MM.1S (cell line): ENCODE results near the gene LMX1B.

Experiments used
- EZH2 ChIP-seq: fragments of 300-600 bp; sonication (generic); optimal IDR thresholded peaks from 2 replicates; pipeline ENCODE3; 2017; ENCODE audit warnings: low read depth, mild to moderate bottlenecking, antibody characterized with exemption, low read length, mixed read lengths
- EZH2phosphoT487 ChIP-seq: fragments of 300-600 bp; sonication (generic); IDR thresholded peaks from 2 replicates; pipeline ENCODE4 v1.6.1; 2018; ENCODE audit warnings: antibody characterized with exemption, low read length
- TF ChIP-seq, protein P1 (sequence below): fragments of 300-600 bp; sonication (generic); IDR thresholded peaks from 2 replicates; pipeline ENCODE4 v1.5.1; 2016; ENCODE audit warnings: antibody characterized with exemption, low read length, mixed read lengths

DNA sequence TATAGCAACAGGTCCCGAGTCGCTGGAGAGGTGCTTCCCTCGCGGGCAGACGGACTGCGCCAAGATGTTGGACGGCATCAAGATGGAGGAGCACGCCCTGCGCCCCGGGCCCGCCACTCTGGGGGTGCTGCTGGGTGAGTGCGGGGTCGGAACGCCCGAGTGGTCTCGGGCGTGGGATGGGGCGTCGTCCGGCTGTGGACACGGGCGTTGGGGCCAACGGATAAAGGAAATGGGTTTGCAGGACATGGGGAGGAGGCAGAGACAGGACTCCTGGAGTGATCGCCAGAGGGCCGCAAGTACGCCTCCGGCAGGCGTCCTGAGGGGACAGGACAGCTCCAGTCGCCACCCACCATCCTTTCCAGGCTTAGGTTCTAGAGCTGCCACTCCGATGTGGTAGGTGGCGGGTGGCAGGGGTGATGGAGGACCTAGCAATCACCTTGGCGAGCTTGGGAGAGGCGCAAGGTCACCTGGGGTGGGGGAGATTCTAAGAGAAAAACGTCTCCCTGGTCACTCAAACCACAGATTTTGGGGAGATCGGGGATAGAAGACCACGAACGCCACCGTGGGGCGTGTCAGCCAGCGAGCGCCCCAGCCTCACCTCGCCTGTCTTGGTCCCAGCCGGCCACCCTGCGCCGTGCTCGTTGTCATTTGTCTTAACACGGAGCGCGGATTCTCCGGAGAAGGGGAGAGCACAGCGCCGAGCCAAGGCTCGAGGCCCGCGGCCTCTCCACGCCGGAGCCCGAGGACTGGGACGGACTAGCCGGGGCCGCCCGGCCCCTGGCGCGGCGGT, 922 bp downstream of the LMX1B start:
- TF ChIP-seq EZH2 (no peak), EZH2phosphoT487 (no peak)
- TF ChIP-seq, protein P1, sequence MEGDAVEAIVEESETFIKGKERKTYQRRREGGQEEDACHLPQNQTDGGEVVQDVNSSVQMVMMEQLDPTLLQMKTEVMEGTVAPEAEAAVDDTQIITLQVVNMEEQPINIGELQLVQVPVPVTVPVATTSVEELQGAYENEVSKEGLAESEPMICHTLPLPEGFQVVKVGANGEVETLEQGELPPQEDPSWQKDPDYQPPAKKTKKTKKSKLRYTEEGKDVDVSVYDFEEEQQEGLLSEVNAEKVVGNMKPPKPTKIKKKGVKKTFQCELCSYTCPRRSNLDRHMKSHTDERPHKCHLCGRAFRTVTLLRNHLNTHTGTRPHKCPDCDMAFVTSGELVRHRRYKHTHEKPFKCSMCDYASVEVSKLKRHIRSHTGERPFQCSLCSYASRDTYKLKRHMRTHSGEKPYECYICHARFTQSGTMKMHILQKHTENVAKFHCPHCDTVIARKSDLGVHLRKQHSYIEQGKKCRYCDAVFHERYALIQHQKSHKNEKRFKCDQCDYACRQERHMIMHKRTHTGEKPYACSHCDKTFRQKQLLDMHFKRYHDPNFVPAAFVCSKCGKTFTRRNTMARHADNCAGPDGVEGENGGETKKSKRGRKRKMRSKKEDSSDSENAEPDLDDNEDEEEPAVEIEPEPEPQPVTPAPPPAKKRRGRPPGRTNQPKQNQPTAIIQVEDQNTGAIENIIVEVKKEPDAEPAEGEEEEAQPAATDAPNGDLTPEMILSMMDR, result no peak
